C4-2B (cell line): ENCODE data around the gene GOLPH3L.
"Not testable (repeated sequence)": the region's sequence is repeated elsewhere in the genome, so short reads cannot be mapped to it uniquely, and the experiment has no call there.

Source experiments
- H3K27ac ChIP-seq: fragments of 450-650 bp; 2 replicates; pipeline ENCODE4 v1.5.1; 2017
- ZFX ChIP-seq: fragments of 450-650 bp; IDR thresholded peaks from 2 replicates; pipeline ENCODE4 v1.6.1; 2017
- TF ChIP-seq, protein P1 (sequence below): fragments of 450-650 bp; conservative IDR thresholded peaks from 2 replicates; pipeline ENCODE4 v1.5.1; 2017; ENCODE audit warnings: mild to moderate bottlenecking

GOLPH3L gene

DNA sequence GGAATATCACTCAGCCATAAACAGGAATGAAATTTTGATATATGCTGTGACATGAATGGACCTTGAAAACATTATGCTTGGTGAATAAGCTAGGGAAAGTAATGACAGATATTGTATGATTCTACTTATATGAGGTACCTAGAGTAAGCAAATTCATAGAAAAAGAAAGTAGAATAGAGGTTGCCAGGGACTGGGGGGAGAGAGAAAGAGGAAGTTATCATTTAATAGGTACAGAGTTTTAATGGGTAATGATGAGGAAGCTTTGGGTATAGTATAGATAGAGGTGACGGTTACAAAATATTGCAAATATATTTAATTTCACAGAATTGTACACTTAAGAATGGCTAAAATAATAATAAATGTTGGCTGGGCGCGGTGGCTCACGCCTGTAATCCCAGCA lies 36.4 kb downstream of the GOLPH3L start:
- TF ChIP-seq ZFX: no peak
- TF ChIP-seq, protein P1, sequence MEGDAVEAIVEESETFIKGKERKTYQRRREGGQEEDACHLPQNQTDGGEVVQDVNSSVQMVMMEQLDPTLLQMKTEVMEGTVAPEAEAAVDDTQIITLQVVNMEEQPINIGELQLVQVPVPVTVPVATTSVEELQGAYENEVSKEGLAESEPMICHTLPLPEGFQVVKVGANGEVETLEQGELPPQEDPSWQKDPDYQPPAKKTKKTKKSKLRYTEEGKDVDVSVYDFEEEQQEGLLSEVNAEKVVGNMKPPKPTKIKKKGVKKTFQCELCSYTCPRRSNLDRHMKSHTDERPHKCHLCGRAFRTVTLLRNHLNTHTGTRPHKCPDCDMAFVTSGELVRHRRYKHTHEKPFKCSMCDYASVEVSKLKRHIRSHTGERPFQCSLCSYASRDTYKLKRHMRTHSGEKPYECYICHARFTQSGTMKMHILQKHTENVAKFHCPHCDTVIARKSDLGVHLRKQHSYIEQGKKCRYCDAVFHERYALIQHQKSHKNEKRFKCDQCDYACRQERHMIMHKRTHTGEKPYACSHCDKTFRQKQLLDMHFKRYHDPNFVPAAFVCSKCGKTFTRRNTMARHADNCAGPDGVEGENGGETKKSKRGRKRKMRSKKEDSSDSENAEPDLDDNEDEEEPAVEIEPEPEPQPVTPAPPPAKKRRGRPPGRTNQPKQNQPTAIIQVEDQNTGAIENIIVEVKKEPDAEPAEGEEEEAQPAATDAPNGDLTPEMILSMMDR: no peak
- no peak overlapping the region for H3K27ac ChIP-seq

DNA sequence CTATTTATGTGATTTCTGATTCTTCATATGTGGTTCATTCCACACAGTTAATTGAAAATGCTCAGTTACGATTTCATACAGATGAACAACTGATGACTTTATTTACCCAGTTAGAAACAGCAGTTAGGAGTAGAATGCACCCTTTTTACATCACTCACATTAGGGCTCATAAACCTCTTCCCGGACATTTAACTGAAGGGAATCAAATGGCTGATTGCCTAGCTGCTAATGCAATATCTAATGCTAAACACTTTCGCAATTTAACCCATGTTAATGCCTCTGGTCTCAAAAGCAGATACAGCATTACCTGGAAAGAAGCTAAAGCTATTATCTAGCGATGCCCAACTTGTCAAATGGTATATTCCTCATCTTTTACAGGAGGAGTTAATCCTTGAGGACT lies 39.9 kb downstream of the GOLPH3L start:
- not testable (repeated sequence) for H3K27ac ChIP-seq

DNA sequence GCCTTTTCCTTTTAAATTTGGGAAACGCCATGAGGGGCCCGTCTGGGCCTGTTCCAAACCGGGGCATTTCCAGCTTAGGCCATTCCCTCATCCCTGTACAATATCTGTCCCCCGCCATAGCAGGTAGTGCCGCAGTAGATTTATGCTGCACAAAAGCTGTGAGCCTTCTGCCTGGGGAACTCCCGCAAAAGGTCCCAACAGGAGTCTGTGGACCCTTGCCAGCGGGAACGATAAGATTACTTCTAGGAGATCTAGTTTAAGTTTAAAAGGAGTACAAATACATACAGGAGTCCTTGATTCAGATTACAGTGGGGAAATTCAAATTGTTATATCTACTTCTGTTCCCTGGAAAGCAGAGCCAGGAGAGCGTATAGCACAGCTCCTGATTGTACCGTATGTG lies 42.3 kb downstream of the GOLPH3L start:
- not testable (repeated sequence) for H3K27ac ChIP-seq

DNA sequence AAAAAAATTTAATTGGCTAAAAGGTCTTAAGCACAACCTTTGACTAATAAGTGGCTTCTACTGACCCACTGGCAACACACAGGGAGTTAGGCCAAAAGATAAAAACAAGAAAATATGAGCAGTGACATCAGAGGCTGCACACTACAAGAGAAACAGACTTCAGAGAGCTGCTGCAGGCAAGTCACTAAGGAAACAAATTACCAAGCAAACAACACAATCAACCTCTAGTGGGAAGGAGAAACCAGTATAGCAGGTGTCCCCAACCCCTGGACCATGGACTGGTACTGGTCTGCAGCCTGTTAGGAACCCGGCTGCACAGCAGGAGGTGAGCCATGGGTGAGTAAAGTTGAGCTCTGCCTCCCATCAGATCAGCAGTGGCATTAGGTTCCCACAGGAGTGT lies 46.8 kb downstream of the GOLPH3L start:
- no peak for TF ChIP-seq ZFX
- TF ChIP-seq, protein P1: no peak
- no peak overlapping the region for H3K27ac ChIP-seq

DNA sequence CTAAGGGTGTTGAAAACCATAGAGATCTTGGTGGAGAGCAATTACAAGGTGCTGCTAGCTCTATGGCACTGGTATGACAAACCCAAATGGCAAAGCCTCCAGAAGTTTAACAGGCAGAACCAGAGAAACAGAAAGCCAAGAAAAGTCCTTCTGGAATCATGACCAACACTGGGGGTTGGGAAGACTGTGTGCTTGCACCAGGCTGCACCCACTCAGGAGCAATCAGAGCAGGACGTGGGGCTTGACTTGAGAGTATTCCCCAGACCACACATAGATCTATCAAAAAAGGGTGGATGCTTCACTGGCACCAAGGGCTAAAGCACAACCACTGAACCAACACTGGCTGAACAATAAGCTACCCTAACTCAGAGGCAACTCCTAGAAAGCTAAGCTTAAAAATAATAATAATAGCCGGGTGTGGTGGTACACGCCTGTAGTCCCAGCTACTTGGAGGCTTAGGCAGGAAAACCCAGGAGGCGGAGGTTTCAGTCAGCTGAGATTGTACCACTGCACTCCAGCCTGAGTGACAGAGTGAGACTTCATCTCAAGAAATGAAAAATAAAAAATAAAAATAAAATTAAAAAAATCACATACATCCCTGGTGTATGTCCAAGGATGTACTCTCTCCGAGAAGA lies 47.4 kb downstream of the GOLPH3L start:
- no peak for TF ChIP-seq ZFX
- TF ChIP-seq, protein P1: no peak
- no peak overlapping the region for H3K27ac ChIP-seq

DNA sequence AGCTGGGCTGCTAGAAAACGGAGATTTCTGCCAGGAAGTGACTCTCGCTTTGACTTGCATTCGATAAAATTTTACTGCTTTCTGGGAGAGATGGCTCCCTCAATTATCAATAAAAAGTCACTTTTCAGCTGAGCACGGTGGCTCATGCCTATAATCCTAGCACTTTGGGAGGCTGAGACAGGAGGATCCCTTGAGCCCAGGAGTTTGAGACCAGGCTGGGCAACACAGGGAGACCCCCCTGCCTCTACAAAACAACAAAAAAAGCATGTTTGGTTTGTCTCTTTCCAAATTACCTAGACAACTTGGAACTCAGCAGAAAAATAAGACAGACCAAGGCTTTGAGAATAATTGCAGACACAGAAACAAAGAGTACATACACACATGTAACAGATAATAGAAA lies 54.7 kb downstream of the GOLPH3L start:
- H3K27ac ChIP-seq: no peak overlapping the region
- no peak for TF ChIP-seq ZFX
- TF ChIP-seq, protein P1: no peak

DNA sequence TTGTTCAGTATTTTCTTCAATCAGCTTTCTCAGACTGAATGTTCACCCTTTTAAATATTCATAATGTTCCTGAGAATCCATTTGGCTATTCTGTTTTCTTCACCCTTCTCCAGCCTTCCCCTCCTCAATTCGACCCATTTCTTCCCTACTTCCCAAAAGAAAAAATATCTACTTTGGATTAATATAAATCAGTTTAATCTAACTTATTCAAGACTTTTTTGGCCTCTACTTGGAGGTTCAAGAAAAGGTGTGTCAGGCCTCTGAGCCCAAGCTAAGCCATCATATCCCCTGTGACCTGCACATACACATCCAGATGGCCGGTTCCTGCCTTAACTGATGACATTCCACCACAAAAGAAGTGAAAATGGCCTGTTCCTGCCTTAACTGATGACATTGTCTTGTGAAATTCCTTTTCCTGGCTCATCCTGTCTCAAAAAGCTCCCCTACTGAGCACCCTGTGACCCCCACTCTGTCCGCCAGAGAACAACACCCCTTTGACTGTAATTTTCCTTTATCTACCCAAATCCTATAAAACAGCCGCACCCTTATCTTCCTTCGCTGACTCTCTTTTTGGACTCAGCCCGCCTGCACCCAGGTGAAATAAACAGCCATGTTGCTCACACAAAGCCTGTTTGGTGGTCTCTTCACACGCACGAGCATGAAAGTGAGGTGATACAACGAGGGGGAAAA lies 55.7 kb downstream of the GOLPH3L start:
- not testable (repeated sequence) for H3K27ac ChIP-seq

DNA sequence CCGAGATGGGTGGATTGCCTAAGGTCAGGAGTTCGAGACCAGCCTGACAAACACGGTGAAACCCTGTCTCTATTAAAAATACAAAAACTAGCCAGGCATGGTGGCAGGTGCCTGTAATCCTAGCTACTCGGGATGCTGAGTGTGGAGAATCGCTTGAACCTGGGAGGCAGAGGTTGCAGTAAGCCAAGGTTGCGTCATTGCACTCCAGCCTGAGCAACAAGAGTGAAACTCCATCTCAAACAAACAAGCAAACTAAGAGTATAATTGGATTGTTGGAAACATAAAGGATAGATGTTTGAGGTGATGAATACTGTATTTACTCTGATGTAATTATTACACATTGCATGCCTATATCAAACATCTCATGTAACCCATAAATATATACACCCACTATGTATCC lies 58.5 kb downstream of the GOLPH3L start:
- H3K27ac ChIP-seq: not testable (repeated sequence)

DNA sequence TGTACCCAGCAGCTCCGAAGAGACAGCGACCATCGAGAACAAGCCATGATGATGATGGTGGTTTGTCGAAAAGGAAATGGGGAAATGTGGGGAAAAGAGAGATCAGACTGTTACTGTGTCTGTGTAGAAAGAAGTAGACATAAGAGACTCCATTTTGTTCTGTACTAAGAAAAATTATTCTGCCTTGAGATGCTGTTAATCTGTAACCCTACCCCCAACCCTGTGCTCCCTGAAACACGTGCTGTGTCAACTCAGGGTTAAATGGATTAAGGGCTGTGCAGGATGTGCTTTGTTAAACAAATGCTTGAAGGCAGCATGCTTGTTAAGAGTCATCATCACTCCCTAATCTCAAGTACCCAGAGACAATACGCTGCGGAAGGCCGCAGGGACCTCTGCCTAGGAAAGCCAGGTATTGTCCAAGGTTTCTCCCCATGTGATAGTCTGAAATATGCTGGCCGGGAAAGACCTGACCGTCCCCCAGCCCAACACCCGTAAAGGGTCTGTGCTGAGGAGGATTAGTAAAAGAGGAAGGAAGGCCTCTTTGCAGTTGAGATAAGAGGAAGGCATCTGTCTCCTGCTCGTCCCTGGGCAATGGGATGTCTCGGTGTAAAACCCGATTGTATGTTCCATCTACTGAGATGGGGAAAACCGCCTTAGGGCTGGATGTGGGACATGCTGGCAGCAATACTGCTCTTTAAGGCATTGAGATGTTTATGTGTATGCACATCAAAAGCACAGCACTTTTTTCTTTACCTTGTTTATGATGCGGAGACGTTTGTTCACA lies 61.9 kb downstream of the GOLPH3L start:
- not testable (repeated sequence) for H3K27ac ChIP-seq

DNA sequence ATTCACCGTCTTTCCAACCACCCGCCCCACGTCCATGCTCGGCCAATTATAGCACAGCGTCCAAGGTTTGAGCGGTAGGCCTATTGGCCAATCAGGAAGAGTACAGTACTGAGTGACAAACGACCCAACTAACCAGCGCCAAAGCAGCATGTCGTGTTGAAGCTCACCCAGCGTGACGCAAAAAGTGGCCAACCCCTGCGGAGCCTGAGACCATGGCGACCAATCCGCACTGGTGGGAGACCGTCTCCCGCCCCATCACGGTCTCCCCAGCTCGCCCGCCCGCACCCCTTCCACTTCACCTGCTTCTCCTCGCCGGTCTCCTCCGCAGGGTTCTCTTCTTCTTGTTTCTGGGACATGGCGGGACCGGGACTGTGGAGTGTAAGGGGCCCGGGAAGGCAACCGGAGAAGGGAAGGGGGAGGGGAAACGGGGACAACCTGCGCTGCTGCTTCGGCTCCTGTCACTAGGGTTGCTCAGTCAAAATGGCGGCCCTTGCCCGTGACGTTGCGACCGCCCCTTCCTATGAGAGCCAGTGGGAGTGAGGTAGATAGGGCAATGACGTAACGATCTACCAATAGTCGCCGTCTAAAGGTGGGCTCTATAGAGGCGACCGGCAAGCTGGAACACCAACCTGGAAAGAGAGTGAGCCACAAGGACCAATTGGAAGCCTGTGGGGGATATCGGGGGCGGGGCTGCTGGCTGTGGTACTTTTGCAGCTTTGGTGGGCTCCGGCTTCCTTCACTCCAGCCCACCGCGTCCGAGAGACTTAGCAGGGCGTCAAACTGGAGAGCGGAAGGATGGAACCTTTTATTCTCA lies 67.6 kb downstream of the GOLPH3L start, which contains the start of gene ENSA:
ENSA (minus strand) TSS at position 498 of the 814 bp plus-strand sequence; CDS start at position 356, 142 bp downstream.
- peak within 1 kb of the TSS; percentile 78 for H3K27ac ChIP-seq
- TF ChIP-seq, protein P1: no peak
- TF ChIP-seq ZFX: no peak
